SK-N-SH (cell line): ENCODE results near the gene GRM8. TPM values are rescaled to one million over a fixed set of nuclear protein-coding genes. Genes with fewer than 3 reads are reported as not detected.

Source experiments
- CTCF ChIA-PET: fragments of 300-600, 350-600 bp; formaldehyde crosslinking; extraction: SDS; loops from one replicate; lab custom pipeline; 2021; lab: Yijun Ruan, JAX
- POLR2A ChIA-PET: fragments of 350-600 bp; sonication (Branson Sonifier 250); formaldehyde crosslinking; extraction: SDS; loops from one replicate; lab custom pipeline; 2020; ENCODE audit warnings: antibody characterized with exemption, inconsistent platforms; lab: Yijun Ruan, JAX
- DNase-seq: peaks from one replicate; pipeline ENCODE4 v3.0.0; 2012
- H2AFZ ChIP-seq: fragments of 200-600 bp; sonication (generic); 2 replicates; pipeline ENCODE4 v1.8.1; 2016; ENCODE audit warnings: antibody characterized with exemption, mild to moderate bottlenecking, low read depth
- H3F3A ChIP-seq: fragments of 200-600 bp; sonication (generic); replicated peaks from 2 replicates; pipeline ENCODE3; 2016; ENCODE audit warnings: antibody characterized with exemption, mild to moderate bottlenecking; ENCODE audit not compliant: insufficient read depth
- H3K27ac ChIP-seq, 2 experiments: fragments of 200-500 bp in 1 of 2; fragments of 200-600 bp in 1 of 2; sonication (Bioruptor generic) in 1 of 2; sonication (generic), shearing (Covaris generic) in 1 of 2; 2 replicates each; pipeline versions ENCODE4 v1.5.1 to v1.6.1; 2014 to 2016; ENCODE audit warnings: low read depth in 2 of 2, inconsistent platforms in 1 of 2, low read length in 1 of 2, mild to moderate bottlenecking in 1 of 2, mixed read lengths in 1 of 2
- H3K27me3 ChIP-seq: fragments of 200-600 bp; sonication (generic), shearing (Covaris generic); 2 replicates; pipeline ENCODE4 v1.6.1; 2016; ENCODE audit warnings: mixed run types; ENCODE audit not compliant: insufficient read depth
- H3K36me3 ChIP-seq, 2 experiments: fragments of 200-500 bp in 1 of 2; fragments of 200-600 bp in 1 of 2; sonication (Bioruptor generic) in 1 of 2; sonication (generic) in 1 of 2; replicated peaks in 1 of 2; 2 replicates each; pipeline versions ENCODE3 to v1.5.1; 2014 to 2016; ENCODE audit warnings: low read length in 1 of 2, mild to moderate bottlenecking in 1 of 2; ENCODE audit not compliant: insufficient read depth in 2 of 2, control insufficient read depth in 1 of 2
- H3K4me1 ChIP-seq, 2 experiments: fragments of 200-500 bp in 1 of 2; fragments of 200-600 bp in 1 of 2; sonication (Bioruptor generic) in 1 of 2; sonication (generic), shearing (Covaris generic) in 1 of 2; 2 replicates each; pipeline versions ENCODE4 v1.5.1 to v1.6.1; 2014 to 2016; ENCODE audit warnings: low read depth in 1 of 2, low read length in 1 of 2, mixed run types in 1 of 2; ENCODE audit not compliant: insufficient read depth in 2 of 2, control insufficient read depth in 1 of 2
- H3K4me2 ChIP-seq: fragments of 200-600 bp; sonication (generic), shearing (Covaris generic); 2 replicates; pipeline ENCODE4 v1.6.1; 2017; ENCODE audit warnings: mixed run types
- H3K4me3 ChIP-seq, 2 experiments: fragments of 200-500 bp in 1 of 2; fragments of 200-600 bp in 1 of 2; sonication (Bioruptor generic) in 1 of 2; sonication (generic), shearing (Covaris generic) in 1 of 2; 2 replicates each; pipeline versions ENCODE4 v1.5.1 to v1.8.1; 2014 to 2016; ENCODE audit warnings: low read depth in 2 of 2, inconsistent platforms in 1 of 2, low read length in 1 of 2, mild to moderate bottlenecking in 1 of 2, mixed read lengths in 1 of 2, moderate library complexity in 1 of 2
- H3K79me2 ChIP-seq: fragments of 200-600 bp; sonication (generic); 2 replicates; pipeline ENCODE4 v1.8.1; 2017; ENCODE audit warnings: mild to moderate bottlenecking; ENCODE audit not compliant: insufficient read depth
- H3K9ac ChIP-seq: fragments of 200-600 bp; sonication (generic); 2 replicates; pipeline ENCODE4 v1.6.1; 2017; ENCODE audit warnings: mixed run types
- H3K9me2 ChIP-seq: fragments of 200-600 bp; sonication (generic); 2 replicates; pipeline ENCODE4 v1.6.1; 2017; ENCODE audit warnings: mixed run types
- H3K9me3 ChIP-seq: fragments of 200-600 bp; sonication (generic); 2 replicates; pipeline ENCODE4 v1.6.1; 2017; ENCODE audit warnings: mixed run types, mild to moderate bottlenecking, moderate library complexity
- H4K20me1 ChIP-seq: fragments of 200-600 bp; sonication (generic); 2 replicates; pipeline ENCODE4 v1.6.1; 2017; ENCODE audit warnings: mild to moderate bottlenecking, mixed run types; ENCODE audit not compliant: insufficient read depth
- CHD2 ChIP-seq: fragments of 150-350 bp; IDR thresholded peaks from 2 replicates; pipeline ENCODE4 v1.6.1; 2018; ENCODE audit warnings: low read length; ENCODE audit not compliant: partially characterized antibody
- EP300 ChIP-seq, 2 experiments: IDR thresholded peaks; 2 replicates each; pipeline versions ENCODE4 v1.4.0 to v1.6.1; 2012; ENCODE audit warnings: borderline replicate concordance in 1 of 2, low read depth in 1 of 2, low read length in 1 of 2
- FOSL2 ChIP-seq: IDR thresholded peaks from 2 replicates; pipeline ENCODE4 v1.4.0; 2012; ENCODE audit warnings: low read depth, mild to moderate bottlenecking, moderate library complexity, borderline replicate concordance
- JUND ChIP-seq: IDR thresholded peaks from 2 replicates; pipeline ENCODE4 v1.4.0; 2012
- MEF2A ChIP-seq: IDR thresholded peaks from 2 replicates; pipeline ENCODE4 v1.4.0; 2012; ENCODE audit warnings: low read depth, borderline replicate concordance
- NFIC ChIP-seq: IDR thresholded peaks from 2 replicates; pipeline ENCODE4 v1.4.0; 2012; ENCODE audit warnings: borderline replicate concordance
- RFX5 ChIP-seq: IDR thresholded peaks from 2 replicates; pipeline ENCODE4 v1.6.1; 2012; ENCODE audit warnings: mild to moderate bottlenecking, improper control_type of control experiment, low read length
- SIN3A ChIP-seq: IDR thresholded peaks from 2 replicates; pipeline ENCODE4 v1.6.1; 2012; ENCODE audit warnings: low read depth, mild to moderate bottlenecking, low read length, moderate library complexity, borderline replicate concordance
- SMC3 ChIP-seq: IDR thresholded peaks from 2 replicates; pipeline ENCODE4 v1.6.1; 2012; ENCODE audit warnings: low read depth, low read length, improper control_type of control experiment
- TAF1 ChIP-seq: IDR thresholded peaks from 2 replicates; pipeline ENCODE4 v1.6.1; 2012; ENCODE audit warnings: low read depth, mild to moderate bottlenecking, low read length, moderate library complexity, borderline replicate concordance
- USF2 ChIP-seq: fragments of 150-350 bp; IDR thresholded peaks from 2 replicates; pipeline ENCODE4 v1.6.1; 2017; ENCODE audit warnings: antibody characterized with exemption, low read length, low read depth, borderline replicate concordance
- ZBTB33 ChIP-seq: IDR thresholded peaks from 2 replicates; pipeline ENCODE4 v1.4.0; 2012; ENCODE audit warnings: low read depth, borderline replicate concordance
- WGBS: methylation state at CpG from one replicate; pipeline ENCODE4 v1.1.6; 2017; ENCODE audit warnings: low lambda C conversion rate; 5-methylcytosine and 5-hydroxymethylcytosine counted together
- polyA plus RNA-seq, 3 experiments: library from polyadenylated mRNA; depleted of rRNA; stranded (reverse); fragments of >200 nt; gene quantifications; 2 replicates each; pipeline ENCODE4 v1.2.3, GENCODE V29; 2012
- TF ChIP-seq, protein P1 (sequence below): IDR thresholded peaks from 2 replicates; pipeline ENCODE4 v1.4.0; 2012; ENCODE audit warnings: low read depth, borderline replicate concordance

Gene GRM8
- polyA plus RNA-seq, 1 of the 3 experiments (the other 2 are of a cell fraction), result 0.10 TPM

- no peak for TF ChIP-seq SIN3A
- TF ChIP-seq EP300 (IDR thresholded peaks at IDR 0.05; ENCODE audit: borderline replicate concordance in 1 of 2, low read depth in 1 of 2, low read length in 1 of 2), result no peak
- WGBS, result 55% methylated on average over 2 of the region's 2 CpGs
- Histone ChIP-seq H3K4me3 (no peak overlapping the region), H3K9me3 (no peaks in the 10 kb centered on the region), H3K36me3 (no peaks in the 10 kb centered on the region), H4K20me1 (no peaks in the 10 kb centered on the region), H3K27me3 (no peaks in the 10 kb centered on the region), H3K4me1 (no peaks in the 10 kb centered on the region), H3F3A (no peaks in the 10 kb centered on the region), H3K4me2 (no peak overlapping the region), H3K27ac (no peak overlapping the region), H3K79me2 (no peaks in the 10 kb centered on the region), H3K9ac (no peak overlapping the region), H3K9me2 (no peaks in the 10 kb centered on the region), H2AFZ (no peak overlapping the region)
- no peak for DNase-seq
- POLR2A ChIA-PET, result no interaction called here
- CTCF ChIA-PET, result interaction anchor here (1.4 kb wide), 1 partner anchor 16 kb away, joined by 5 read pairs; no protein-coding TSS in a partner anchor
Observed at GRCh38 chr7:126501617-126502016, 751.1 kb downstream of the GRM8 start.

DNA sequence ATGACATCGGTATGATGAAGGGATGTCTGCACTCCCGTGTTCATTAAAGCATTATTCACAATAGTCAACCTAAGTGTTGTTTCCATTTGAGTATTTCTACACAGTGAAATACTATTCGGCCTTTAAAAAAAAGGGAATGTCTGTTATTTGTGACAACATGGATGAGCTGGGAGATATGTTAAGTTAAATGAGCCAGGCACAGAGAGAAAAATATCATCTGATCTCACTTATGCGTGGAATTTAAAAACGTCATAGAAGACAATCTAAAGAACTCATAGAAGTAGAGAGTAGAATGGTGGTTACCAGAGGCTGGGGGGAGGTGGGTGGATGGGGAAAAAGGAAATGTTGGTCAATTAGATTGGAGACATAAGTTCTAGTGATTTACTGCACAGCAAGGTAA, 753.3 kb downstream of the GRM8 start:
- no peak for TF ChIP-seq ZBTB33
- TF ChIP-seq CHD2, result no peak
- ChIA-PET CTCF (interaction anchor here (1.9 kb wide), 1 partner anchor 10 kb away, joined by 5 read pairs; no protein-coding TSS in a partner anchor), POLR2A (no interaction called here)
- no peaks in the 10 kb centered on the region for H3K27me3 ChIP-seq
- no peaks in the 10 kb centered on the region for H4K20me1 ChIP-seq
- H3K4me1 ChIP-seq, result no peaks in the 10 kb centered on the region; a peak in 1 of 4 replicates
- H3K9me3 ChIP-seq, result no peaks in the 10 kb centered on the region
- no peaks in the 10 kb centered on the region for H3F3A ChIP-seq
- H3K9ac ChIP-seq, result no peak overlapping the region
- H3K9me2 ChIP-seq, result no peaks in the 10 kb centered on the region
- 57% methylated on average over 5 of the region's 5 CpGs for WGBS
- H3K4me3 ChIP-seq, result no peak overlapping the region
- H3K79me2 ChIP-seq, result no peaks in the 10 kb centered on the region
- no peak overlapping the region for H3K27ac ChIP-seq
- no peaks in the 10 kb centered on the region for H3K36me3 ChIP-seq
- no peak for DNase-seq
- H2AFZ ChIP-seq, result no peak overlapping the region
- no peak overlapping the region for H3K4me2 ChIP-seq

- CTCF ChIA-PET, result interaction anchor here (0.6 to 2.5 kb wide), 3 partner anchors 11 to 398 kb away, joined by 3 to 12 read pairs (median 7); no protein-coding TSS in a partner anchor
- no peak for DNase-seq
- no peaks in the 10 kb centered on the region for H3K27me3 ChIP-seq
- TF ChIP-seq NFIC (no peak), SIN3A (no peak), CHD2 (no peak), MEF2A (no peak), TAF1 (no peak), RFX5 (no peak), EP300 (IDR thresholded peaks at IDR 0.05; ENCODE audit: borderline replicate concordance in 1 of 2, low read depth in 1 of 2, low read length in 1 of 2) (no peak), FOSL2 (no peak), JUND (no peak), ZBTB33 (no peak), USF2 (no peak), SMC3 (no peak)
- TF ChIP-seq, protein P1, sequence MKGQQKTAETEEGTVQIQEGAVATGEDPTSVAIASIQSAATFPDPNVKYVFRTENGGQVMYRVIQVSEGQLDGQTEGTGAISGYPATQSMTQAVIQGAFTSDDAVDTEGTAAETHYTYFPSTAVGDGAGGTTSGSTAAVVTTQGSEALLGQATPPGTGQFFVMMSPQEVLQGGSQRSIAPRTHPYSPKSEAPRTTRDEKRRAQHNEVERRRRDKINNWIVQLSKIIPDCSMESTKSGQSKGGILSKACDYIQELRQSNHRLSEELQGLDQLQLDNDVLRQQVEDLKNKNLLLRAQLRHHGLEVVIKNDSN, result no peak
Observed at GRCh38 chr7:126495733-126496132, 757.0 kb downstream of the GRM8 start.

More at GRCh38 chr7:126495733-126496132, 757.0 kb downstream of the GRM8 start:
- Histone ChIP-seq H3K4me3 (no peak overlapping the region), H2AFZ (no peak overlapping the region), H3F3A (no peaks in the 10 kb centered on the region), H3K9me2 (no peaks in the 10 kb centered on the region), H3K27ac (no peak overlapping the region), H4K20me1 (no peaks in the 10 kb centered on the region), H3K9ac (no peak overlapping the region), H3K79me2 (no peaks in the 10 kb centered on the region), H3K36me3 (no peaks in the 10 kb centered on the region), H3K9me3 (no peaks in the 10 kb centered on the region), H3K4me2 (no peak overlapping the region), H3K4me1 (peaks cover 0 to 7% of the 10 kb centered on the region in 2 experiments; a peak in 2 of 4 replicates)
- POLR2A ChIA-PET, result no interaction called here
- WGBS, result 43% methylated on average over 2 of the region's 2 CpGs
